ENCODE measurements around the gene SHC4. TPM values are rescaled to one million over a fixed set of nuclear protein-coding genes. Genes with fewer than 3 reads are reported as not detected.

SHC4 gene
- total and polyA plus RNA-seq, 7 donors: 0.10 to 1.0 (median 0.25) TPM; not detected in 1

DNA sequence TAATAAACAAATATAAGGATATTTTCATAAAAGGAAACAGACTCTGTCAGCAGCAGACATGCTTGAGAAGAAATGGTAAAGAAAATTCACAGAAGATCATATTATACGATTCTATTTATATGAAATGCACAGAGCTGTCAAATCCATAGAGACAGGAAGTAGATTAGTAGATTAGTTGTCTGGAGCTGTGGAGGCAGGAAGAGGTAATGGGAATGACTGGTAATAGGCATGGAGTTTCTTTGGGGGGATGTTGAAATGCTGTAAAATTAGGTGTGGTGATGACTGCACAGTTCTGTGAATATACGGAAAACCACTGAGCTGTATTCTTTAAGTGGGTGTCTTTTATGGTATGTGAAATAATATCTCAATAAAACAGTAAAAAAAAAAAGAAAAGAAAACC, 188.2 kb downstream of the SHC4 start:
- Histone ChIP-seq H3K9me3 (no peaks in the 10 kb centered on the region), H3K27ac (no peak overlapping the region), H3K27me3 (ENCODE audit: insufficient read depth in 3 of 3, low read length in 2 of 3) (no peaks in the 10 kb centered on the region), H3K4me1 (no peaks in the 10 kb centered on the region), H3K36me3 (ENCODE audit: insufficient read depth in 1 of 2, low read depth in 1 of 2) (peaks cover 0 to 2% of the 10 kb centered on the region in 2 donors), H3K4me3 (no peak overlapping the region)
- ATAC-seq (no peak), DNase-seq (no peak)
- TF ChIP-seq, protein P1, sequence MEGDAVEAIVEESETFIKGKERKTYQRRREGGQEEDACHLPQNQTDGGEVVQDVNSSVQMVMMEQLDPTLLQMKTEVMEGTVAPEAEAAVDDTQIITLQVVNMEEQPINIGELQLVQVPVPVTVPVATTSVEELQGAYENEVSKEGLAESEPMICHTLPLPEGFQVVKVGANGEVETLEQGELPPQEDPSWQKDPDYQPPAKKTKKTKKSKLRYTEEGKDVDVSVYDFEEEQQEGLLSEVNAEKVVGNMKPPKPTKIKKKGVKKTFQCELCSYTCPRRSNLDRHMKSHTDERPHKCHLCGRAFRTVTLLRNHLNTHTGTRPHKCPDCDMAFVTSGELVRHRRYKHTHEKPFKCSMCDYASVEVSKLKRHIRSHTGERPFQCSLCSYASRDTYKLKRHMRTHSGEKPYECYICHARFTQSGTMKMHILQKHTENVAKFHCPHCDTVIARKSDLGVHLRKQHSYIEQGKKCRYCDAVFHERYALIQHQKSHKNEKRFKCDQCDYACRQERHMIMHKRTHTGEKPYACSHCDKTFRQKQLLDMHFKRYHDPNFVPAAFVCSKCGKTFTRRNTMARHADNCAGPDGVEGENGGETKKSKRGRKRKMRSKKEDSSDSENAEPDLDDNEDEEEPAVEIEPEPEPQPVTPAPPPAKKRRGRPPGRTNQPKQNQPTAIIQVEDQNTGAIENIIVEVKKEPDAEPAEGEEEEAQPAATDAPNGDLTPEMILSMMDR (IDR thresholded peaks at IDR 0.05): no peak
- WGBS, 3 donors: 88 to 95% (median 91%) methylated on average over 2 of the region's 2 CpGs
- intact Hi-C loops (cut with DNase I): no loop called here

DNA sequence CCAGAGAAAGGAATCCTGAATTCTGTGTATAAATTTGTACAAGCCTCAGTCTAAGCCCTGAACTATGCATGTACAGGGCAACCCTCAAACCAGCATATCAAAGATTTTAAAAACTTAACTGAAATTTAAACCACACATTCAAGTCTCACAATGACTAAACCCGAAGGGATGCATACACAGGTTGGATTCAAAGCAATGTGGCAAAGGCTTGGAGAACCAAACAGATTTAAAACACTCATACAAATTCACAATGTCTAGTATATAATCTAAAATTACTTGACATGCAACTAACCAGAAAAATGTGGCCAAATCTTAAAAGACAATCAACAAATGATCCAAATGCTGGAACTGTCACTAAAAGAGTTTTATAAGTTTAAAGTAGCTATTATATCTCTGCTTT, 189.2 kb downstream of the SHC4 start:
- Histone ChIP-seq H3K27me3 (ENCODE audit: insufficient read depth in 3 of 3, low read length in 2 of 3) (no peaks in the 10 kb centered on the region), H3K9me3 (no peaks in the 10 kb centered on the region), H3K4me3 (no peak overlapping the region), H3K4me1 (no peaks in the 10 kb centered on the region), H3K36me3 (ENCODE audit: insufficient read depth in 1 of 2, low read depth in 1 of 2) (peaks cover 0 to 5% of the 10 kb centered on the region in 2 donors), H3K27ac (no peak overlapping the region)
- DNase-seq (no peak), ATAC-seq (no peak)
- intact Hi-C loops (cut with DNase I): no loop called here
- TF ChIP-seq, protein P1 (IDR thresholded peaks at IDR 0.05): no peak
- 99 to 100% (median 100%) methylated on average over 1 of the region's 1 CpG for WGBS, 3 donors

Other genes starting within 250 kb of the SHC4 start
- gene CEP152, start 152.8 kb downstream of the SHC4 start, total RNA-seq: 1 to 10 TPM in 1 of 4 donors, under 1 TPM in 3; 0.58 to 1.3 (median 0.89) TPM
- gene CEP152, start 152.8 kb downstream of the SHC4 start, polyA plus RNA-seq: under 1 TPM; 0.35 to 0.69 (median 0.42) TPM
- 100 to 1,000 TPM in 2 of 4 donors, 10 to 100 TPM in 2; 73.9 to 120 (median 98.2) TPM for gene EID1, start 85.8 kb downstream of the SHC4 start, total RNA-seq
- gene EID1, start 85.8 kb downstream of the SHC4 start, polyA plus RNA-seq: 100 to 1,000 TPM in 1 of 3 donors, 10 to 100 TPM in 2; 60.3 to 100 (median 88.1) TPM
- 10 to 100 TPM; 22.0 to 31.9 (median 29.4) TPM for gene SECISBP2L, start 82.5 kb upstream of the SHC4 start, total RNA-seq
- gene SECISBP2L, start 82.5 kb upstream of the SHC4 start, polyA plus RNA-seq: 10 to 100 TPM in 1 of 3 donors, 1 to 10 TPM in 2; 4.5 to 15.3 (median 4.8) TPM
- 100 to 1,000 TPM; 109 to 160 (median 137) TPM for gene COPS2, start 191.7 kb upstream of the SHC4 start, total RNA-seq
- 100 to 1,000 TPM in 1 of 3 donors, 10 to 100 TPM in 2; 95.6 to 243 (median 99.1) TPM for gene COPS2, start 191.7 kb upstream of the SHC4 start, polyA plus RNA-seq
- 10 to 100 TPM; 14.8 to 21.3 (median 16.6) TPM for gene GALK2, start 206.3 kb upstream of the SHC4 start, total RNA-seq
- gene GALK2, start 206.3 kb upstream of the SHC4 start, polyA plus RNA-seq: 10 to 100 TPM; 14.7 to 36.0 (median 16.3) TPM

Measured in psoas muscle (tissue), 8 donors.